RPMI7951 (cell line): Measurements from ENCODE around the gene INHA. TPM values are rescaled to one million over a fixed set of nuclear protein-coding genes. Genes with fewer than 3 reads are reported as not detected.

ENCODE experiments used
- DNase-seq: peaks from one replicate; pipeline ENCODE4 v3.0.0-alpha.2; 2012; ENCODE audit warnings: low read depth
- total RNA-seq: library from RNA; depleted of rRNA; stranded (reverse); fragments of >200 nt; shearing (Covaris generic); gene quantifications from 2 replicates; pipeline ENCODE4 v1.2.3, GENCODE V29; 2014; rRNA removed

The INHA gene
- 0.10 and 0.12 TPM in 2 replicates for total RNA-seq

- no peak for DNase-seq
These were observed at the start of gene INHA for GRCh38 chr2:219572237-219573001. INHA (plus strand) TSS chr2:219572310; CDS start chr2:219572375, 65 bp downstream.

GRCh38 chr2:219523031-219523671 lies 49.0 kb upstream of the INHA start:
- DNase-seq: no peak

GRCh38 chr2:219524817-219525216 lies 47.3 kb upstream of the INHA start:
- no peak for DNase-seq

- DNase-seq: no peak
These were observed 46.4 kb upstream of the INHA start for GRCh38 chr2:219525533-219526232.

DNA sequence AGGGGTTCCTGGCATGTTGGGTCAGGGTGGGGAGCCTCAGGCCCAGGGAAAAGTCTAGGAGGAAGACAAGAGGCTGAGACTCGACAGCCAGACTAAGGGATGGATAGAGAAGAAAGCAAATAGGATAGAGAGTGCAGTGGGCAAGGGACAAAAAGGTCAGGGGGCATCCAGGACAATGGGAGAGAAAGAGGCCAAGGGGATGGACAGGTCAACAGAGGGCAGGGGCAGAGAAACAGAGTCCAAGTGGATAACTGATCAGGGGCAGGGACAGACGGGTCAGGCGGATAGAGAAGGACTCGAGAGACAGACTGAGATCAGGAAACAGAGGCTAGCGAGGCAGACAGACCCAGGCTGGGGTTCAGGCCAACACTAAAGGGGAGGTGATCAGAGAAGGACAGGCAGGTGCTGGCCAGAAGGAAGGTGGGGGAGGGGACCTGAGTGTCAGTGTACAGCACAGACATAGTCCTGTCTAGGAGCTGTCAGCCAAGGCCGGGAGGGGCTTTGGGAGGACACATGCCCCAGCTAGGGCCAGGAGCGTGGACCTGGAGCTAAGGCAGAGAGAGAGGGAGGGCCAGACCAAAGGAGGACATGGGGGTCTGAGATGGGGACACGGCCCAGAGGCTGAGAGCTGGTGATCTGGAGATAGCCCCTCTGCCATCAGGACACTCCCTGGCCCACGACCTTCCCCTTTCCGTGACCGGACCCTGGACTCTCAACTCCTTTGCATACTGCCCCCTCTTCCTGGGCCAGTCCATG lies 45.6 kb upstream of the INHA start:
- DNase-seq: no peak

DNA sequence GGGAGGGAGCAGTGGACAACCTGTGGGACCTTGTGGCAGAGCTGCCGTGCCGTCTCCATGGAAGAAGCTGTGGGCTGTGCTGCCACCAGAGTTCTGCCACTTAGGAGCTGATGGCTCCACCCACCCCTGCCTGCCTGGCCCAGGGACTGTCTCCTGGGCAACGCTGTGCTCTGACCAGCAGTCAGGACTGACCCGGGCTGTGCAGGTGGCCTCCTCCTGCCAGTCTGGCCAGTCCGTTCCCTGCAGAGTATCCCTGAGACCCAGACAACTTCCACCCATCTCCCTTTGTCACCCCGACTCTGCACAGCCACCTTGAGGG lies 45.1 kb upstream of the INHA start:
- DNase-seq: no peak

DNA sequence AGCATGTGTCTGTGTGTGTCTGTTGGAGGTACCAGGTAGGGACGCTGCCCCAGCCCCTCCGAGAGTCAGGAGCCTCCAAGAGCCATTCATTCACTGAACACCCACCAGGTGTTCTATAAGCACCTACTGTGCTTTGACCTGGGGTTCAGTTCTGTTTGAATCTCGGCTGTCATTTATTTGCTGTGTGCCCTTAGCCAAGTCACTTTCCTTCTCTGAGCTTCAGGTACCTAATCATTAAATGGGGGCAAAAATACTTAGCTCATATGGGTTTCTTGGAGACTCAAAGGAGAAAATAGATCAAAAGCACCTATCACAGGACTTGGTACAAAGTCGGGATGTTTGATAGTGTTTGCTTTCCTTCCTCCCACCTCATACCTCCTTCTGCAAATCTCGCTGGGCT lies 44.6 kb upstream of the INHA start:
- no peak for DNase-seq

GRCh38 chr2:219530048-219530963 lies 41.8 kb upstream of the INHA start:
- peak; percentile 78 for DNase-seq

- no peak for DNase-seq
These were observed 40.3 kb upstream of the INHA start for GRCh38 chr2:219531639-219532377.

- DNase-seq: no peak
These were observed 39.8 kb upstream of the INHA start for GRCh38 chr2:219532378-219532649.

DNA sequence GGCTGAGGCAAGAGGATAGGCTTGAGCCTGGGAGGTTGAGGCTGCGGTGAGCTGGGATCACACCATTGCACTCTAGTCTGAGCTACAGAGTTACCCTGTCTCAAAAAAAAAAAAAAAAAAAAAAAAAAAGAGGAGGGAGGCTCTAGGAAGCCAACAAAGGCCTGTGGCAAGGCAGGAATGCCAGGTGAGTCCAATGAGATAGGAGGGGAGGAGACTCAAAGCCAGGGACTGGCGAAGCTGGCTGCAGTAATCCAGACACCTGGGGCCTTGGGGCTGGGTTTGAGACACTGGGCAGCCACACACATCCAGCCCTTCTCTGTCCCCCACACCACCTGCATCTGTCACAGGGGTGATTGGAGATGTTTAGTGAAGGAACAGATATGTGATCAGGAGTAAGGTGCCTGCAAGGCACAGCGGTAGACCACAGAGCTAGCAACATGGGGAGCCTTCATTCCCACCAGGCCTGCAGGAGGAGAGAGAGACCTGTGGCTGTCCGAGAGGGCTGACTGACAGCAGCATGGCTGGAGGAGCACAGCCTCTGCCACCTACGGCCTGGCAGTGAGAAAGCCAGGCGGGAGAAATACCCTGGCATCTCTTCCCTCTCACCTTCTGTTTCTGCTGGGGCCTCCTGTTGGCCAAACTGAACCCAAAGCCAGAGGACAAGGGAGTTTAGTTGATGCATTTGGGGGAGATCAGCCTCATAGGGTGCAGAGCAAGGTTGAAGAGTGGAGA lies 38.0 kb upstream of the INHA start:
- no peak for DNase-seq

- DNase-seq: no peak
These were observed 35.7 kb upstream of the INHA start for GRCh38 chr2:219536425-219536824.

- no peak for DNase-seq
These were observed 35.1 kb upstream of the INHA start for GRCh38 chr2:219536967-219537366.

DNA sequence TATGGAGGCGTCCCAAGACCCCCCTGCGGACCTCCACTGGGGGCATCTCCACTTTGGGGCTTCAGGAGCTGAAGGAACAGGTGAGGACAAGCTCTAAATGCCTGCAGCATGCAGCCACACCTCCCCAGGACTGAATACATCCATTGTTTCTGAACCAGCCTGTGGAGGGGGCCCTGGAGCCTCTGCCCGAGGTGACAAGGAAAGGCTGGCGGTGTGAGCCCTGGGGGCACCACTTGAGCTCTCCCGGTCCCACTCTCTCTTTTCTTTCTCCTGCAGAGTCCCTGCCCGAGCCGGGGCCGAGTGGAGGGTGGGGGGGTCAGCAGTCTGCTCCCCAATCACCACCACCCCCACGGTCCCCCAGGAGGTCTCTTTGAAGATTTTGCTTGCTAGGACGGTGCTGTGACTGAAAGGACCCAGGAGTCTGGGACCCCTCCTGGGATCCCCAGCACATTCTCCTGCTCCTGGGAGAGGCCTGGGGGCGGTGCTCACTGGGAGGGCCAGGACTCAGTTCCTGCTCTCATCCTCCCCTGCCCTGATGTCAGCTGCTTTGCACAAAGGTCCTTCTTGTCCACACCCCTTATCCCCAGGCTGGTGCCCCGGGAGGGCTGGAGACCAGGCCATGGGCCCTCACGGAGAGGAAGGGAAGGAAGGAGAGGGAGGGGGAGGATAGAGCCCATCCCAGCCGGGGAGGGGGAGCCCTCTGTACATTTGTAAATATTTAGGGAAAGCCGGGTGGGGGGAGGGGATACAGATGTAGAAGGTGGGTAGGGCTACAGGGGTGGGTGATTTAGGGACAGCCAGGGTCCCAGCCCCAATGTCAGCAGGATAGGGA lies 34.2 kb upstream of the INHA start:
- no peak for DNase-seq

- no peak for DNase-seq
These were observed 33.6 kb upstream of the INHA start for GRCh38 chr2:219538504-219538951.

DNA sequence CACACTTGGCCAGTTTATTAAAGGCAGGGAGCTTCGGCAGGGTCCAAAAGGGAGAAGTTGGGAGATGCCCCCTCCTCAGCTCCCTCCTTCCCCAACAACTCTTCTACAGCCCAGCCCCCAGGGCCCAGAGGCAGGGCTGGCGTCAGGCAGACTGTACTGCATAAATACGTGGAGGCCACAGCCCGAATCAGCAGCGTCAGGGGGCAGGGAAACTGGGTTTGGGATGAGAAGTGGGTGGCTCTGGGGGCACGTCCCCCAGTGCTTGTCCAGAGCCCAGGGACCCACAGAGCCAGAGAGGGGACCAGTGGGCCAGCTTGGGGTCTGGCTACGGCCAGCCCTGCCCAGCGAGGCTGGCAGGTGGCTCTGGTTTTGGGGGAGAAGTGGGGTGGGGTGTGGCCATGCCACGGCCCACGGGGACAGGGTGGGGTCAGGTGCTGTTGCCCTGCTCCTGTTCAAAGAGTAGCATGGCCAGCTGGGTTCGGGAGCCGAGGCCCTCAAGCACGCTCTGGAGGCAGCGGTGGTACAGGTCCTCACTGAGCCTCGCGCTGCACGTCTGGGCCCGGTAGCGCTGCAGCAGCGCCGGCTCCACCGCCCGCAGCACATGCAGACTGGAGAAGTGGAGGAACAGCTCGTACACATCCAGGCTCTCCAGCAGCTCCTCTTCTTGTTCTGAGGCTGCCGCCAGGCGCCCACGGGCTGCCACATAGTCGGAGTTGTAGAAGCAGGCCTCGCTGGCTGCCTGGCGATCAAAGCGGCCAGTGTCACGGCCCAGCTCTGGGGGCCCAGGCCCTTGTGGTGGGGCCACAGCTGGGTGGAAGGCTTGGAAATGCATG lies 32.9 kb upstream of the INHA start:
- no peak for DNase-seq

- DNase-seq: no peak
These were observed 32.0 kb upstream of the INHA start for GRCh38 chr2:219539926-219540678.
